H9 (cell line): ENCODE measurements around the gene MIPOL1. TPM values are rescaled to one million over a fixed set of nuclear protein-coding genes. Genes with fewer than 3 reads are reported as not detected.

Source experiments
- DNase-seq: peaks from one replicate; pipeline ENCODE4 v3.0.0-alpha.2; 2017
- H2AFZ ChIP-seq: one replicate; pipeline ENCODE4 v1.6.1; 2013; ENCODE audit warnings: mild to moderate bottlenecking, low read length, control low read depth, moderate library complexity
- H2AK5ac ChIP-seq: 2 replicates; pipeline ENCODE4 v1.6.1; 2013; ENCODE audit warnings: low read length, control low read depth, mixed read lengths; ENCODE audit not compliant: insufficient read length
- H2BK120ac ChIP-seq: one replicate; pipeline ENCODE4 v1.6.1; 2013; ENCODE audit warnings: low read depth, mild to moderate bottlenecking, low read length, control low read depth, inconsistent platforms; ENCODE audit not compliant: poor library complexity, severe bottlenecking
- H2BK12ac ChIP-seq: 2 replicates; pipeline ENCODE4 v1.6.1; 2013; ENCODE audit warnings: low read length, control low read depth, mixed read lengths, low read depth; ENCODE audit not compliant: insufficient read length
- H2BK15ac ChIP-seq: 2 replicates; pipeline ENCODE4 v1.6.1; 2013; ENCODE audit warnings: low read depth, low read length, control low read depth
- H2BK20ac ChIP-seq: one replicate; pipeline ENCODE4 v1.6.1; 2013; ENCODE audit warnings: low read depth, mild to moderate bottlenecking, low read length, control low read depth, inconsistent platforms; ENCODE audit not compliant: poor library complexity, severe bottlenecking
- H2BK5ac ChIP-seq: 2 replicates; pipeline ENCODE4 v1.6.1; 2013; ENCODE audit warnings: low read length, control low read depth, mixed read lengths; ENCODE audit not compliant: insufficient read length
- H3K14ac ChIP-seq: 2 replicates; pipeline ENCODE4 v1.6.1; 2013; ENCODE audit warnings: low read length, control low read depth; ENCODE audit not compliant: insufficient read depth
- H3K18ac ChIP-seq: 2 replicates; pipeline ENCODE4 v1.6.1; 2013; ENCODE audit warnings: low read depth, mild to moderate bottlenecking, mixed read lengths, low read length, control low read depth; ENCODE audit not compliant: insufficient read length
- H3K23ac ChIP-seq: 2 replicates; pipeline ENCODE4 v1.6.1; 2013; ENCODE audit warnings: low read length, control low read depth, mixed read lengths, low read depth; ENCODE audit not compliant: insufficient read length
- H3K23me2 ChIP-seq: 2 replicates; pipeline ENCODE4 v1.6.1; 2013; ENCODE audit warnings: low read depth, mild to moderate bottlenecking, mixed read lengths, low read length, control low read depth; ENCODE audit not compliant: insufficient read length, poor library complexity, severe bottlenecking
- H3K27ac ChIP-seq: 2 replicates; pipeline ENCODE4 v1.5.1; 2013; ENCODE audit warnings: low read length, control low read depth, mixed read lengths, low read depth; ENCODE audit not compliant: insufficient read length
- H3K27me3 ChIP-seq: 2 replicates; pipeline ENCODE4 v1.6.1; 2013; ENCODE audit warnings: low read length, control low read depth, inconsistent platforms; ENCODE audit not compliant: insufficient read depth
- H3K4ac ChIP-seq: 2 replicates; pipeline ENCODE4 v1.6.1; 2013; ENCODE audit warnings: low read depth, mild to moderate bottlenecking, control low read depth, inconsistent platforms, low read length, moderate library complexity
- H3K4me1 ChIP-seq: 2 replicates; pipeline ENCODE4 v1.6.1; 2013; ENCODE audit warnings: low read length, control low read depth, inconsistent platforms; ENCODE audit not compliant: insufficient read depth
- H3K4me2 ChIP-seq: 2 replicates; pipeline ENCODE4 v1.6.1; 2013; ENCODE audit warnings: low read length, control low read depth, mixed read lengths; ENCODE audit not compliant: insufficient read length, insufficient read depth
- H3K56ac ChIP-seq: 2 replicates; pipeline ENCODE4 v1.6.1; 2013; ENCODE audit warnings: low read depth, mild to moderate bottlenecking, mixed read lengths, low read length, control low read depth; ENCODE audit not compliant: insufficient read length
- H3K79me1 ChIP-seq: 2 replicates; pipeline ENCODE4 v1.6.1; 2013; ENCODE audit warnings: low read depth, mild to moderate bottlenecking, moderate library complexity, low read length, control low read depth, inconsistent platforms; ENCODE audit not compliant: insufficient read depth, poor library complexity, severe bottlenecking
- H3K79me2 ChIP-seq: 2 replicates; pipeline ENCODE4 v1.6.1; 2013; ENCODE audit warnings: low read length, control low read depth, inconsistent platforms; ENCODE audit not compliant: insufficient read depth
- H3K9ac ChIP-seq: 2 replicates; pipeline ENCODE4 v1.6.1; 2013; ENCODE audit warnings: low read length, control low read depth, mixed read lengths; ENCODE audit not compliant: insufficient read length; ENCODE audit errors: extremely low read depth
- H3K9me3 ChIP-seq: one replicate; pipeline ENCODE4 v1.6.1; 2013; ENCODE audit warnings: low read depth, low read length, inconsistent platforms; ENCODE audit not compliant: control insufficient read depth
- H3T11ph ChIP-seq: one replicate; pipeline ENCODE4 v1.6.1; 2013; ENCODE audit warnings: mild to moderate bottlenecking, low read length, control low read depth, inconsistent platforms
- H4K20me1 ChIP-seq: one replicate; pipeline ENCODE4 v1.6.1; 2013; ENCODE audit not compliant: control insufficient read depth, insufficient read length, insufficient read depth
- H4K5ac ChIP-seq: 2 replicates; pipeline ENCODE4 v1.6.1; 2013; ENCODE audit warnings: low read depth, mild to moderate bottlenecking, mixed read lengths, low read length, control low read depth; ENCODE audit not compliant: insufficient read length
- H4K8ac ChIP-seq: replicated peaks from 2 replicates; pipeline ENCODE4 v1.6.1; 2013; ENCODE audit warnings: low read length, control low read depth, mixed read lengths, low read depth; ENCODE audit not compliant: insufficient read length
- H4K91ac ChIP-seq: 2 replicates; pipeline ENCODE4 v1.6.1; 2013; ENCODE audit warnings: low read depth, mild to moderate bottlenecking, moderate library complexity, mixed read lengths, low read length, control low read depth; ENCODE audit not compliant: insufficient read length
- H3K27ac Mint-ChIP-seq, 3 experiments: 2 replicates in 2 of 3; 3 replicates in 1 of 3; pipeline ENCODE4 v1.8.0; 2020 to 2021; ENCODE audit warnings: mixed read lengths in 3 of 3, mild to moderate bottlenecking in 1 of 3, moderate library complexity in 1 of 3
- H3K27me3 Mint-ChIP-seq: 2 replicates; pipeline ENCODE4 v1.8.0; 2021; ENCODE audit warnings: low read depth, mild to moderate bottlenecking, moderate library complexity, mixed read lengths
- H3K36me3 Mint-ChIP-seq, 3 experiments: 2 replicates in 2 of 3; 3 replicates in 1 of 3; pipeline ENCODE4 v1.8.0; 2020 to 2021; ENCODE audit warnings: low read depth in 3 of 3, mixed read lengths in 3 of 3; ENCODE audit not compliant: insufficient read depth in 1 of 3
- H3K4me1 Mint-ChIP-seq, 2 experiments: 2 replicates each; pipeline ENCODE4 v1.8.0; 2020; ENCODE audit warnings: mixed read lengths in 2 of 2
- H3K4me3 Mint-ChIP-seq, 2 experiments: 2 replicates in 1 of 2; 3 replicates in 1 of 2; pipeline ENCODE4 v1.8.0; 2020 to 2021; ENCODE audit warnings: mild to moderate bottlenecking in 2 of 2, mixed read lengths in 2 of 2, moderate library complexity in 1 of 2
- H3K9me3 Mint-ChIP-seq, 2 experiments: 2 replicates in 1 of 2; 3 replicates in 1 of 2; pipeline ENCODE4 v1.8.0; 2020; ENCODE audit warnings: mild to moderate bottlenecking in 2 of 2, mixed read lengths in 2 of 2, moderate library complexity in 1 of 2
- total RNA-seq: library from RNA; stranded (reverse); gene quantifications from 2 replicates; pipeline ENCODE4 v1.2.1, GENCODE V29; 2021
- TF ChIP-seq, protein P1 (sequence below): fragments of 200-600 bp; sonication (generic); conservative IDR thresholded peaks from 3 replicates; pipeline ENCODE4 v1.8.0; 2021; ENCODE audit warnings: antibody characterized with exemption, mild to moderate bottlenecking

The MIPOL1 gene
- total RNA-seq, 1 experiment from 2014 or later: 15.6 TPM

DNA sequence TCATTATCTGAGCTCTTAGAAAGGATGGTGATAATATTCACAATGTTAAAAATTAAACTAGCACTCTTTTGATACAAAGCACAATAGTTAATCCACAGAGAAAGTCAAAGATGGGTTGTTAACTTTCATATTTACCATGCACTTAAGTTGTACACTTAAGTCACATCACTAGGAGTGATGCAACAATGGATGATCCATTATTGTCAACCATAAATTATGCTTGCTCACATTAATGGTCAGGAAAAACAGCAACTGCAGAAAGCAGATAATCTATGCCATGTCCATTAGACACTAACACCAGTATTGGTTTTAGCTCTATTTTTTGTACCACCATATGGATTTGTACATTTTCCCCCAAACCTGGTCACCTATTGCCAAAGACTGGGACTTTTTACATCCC lies 201.8 kb downstream of the MIPOL1 start:
- Histone ChIP-seq H3K4ac (no peak overlapping the region), H2BK120ac (no peak overlapping the region), H3K4me1 (no peaks in the 10 kb centered on the region), H3K27ac (no peak overlapping the region), H4K5ac (no peak overlapping the region), H3K4me2 (no peak overlapping the region), H2BK15ac (no peak overlapping the region), H3K56ac (no peak overlapping the region), H3K79me1 (no peaks in the 10 kb centered on the region), H2AK5ac (no peak overlapping the region), H3K79me2 (no peaks in the 10 kb centered on the region), H4K20me1 (no peaks in the 10 kb centered on the region), H3K27me3 (no peaks in the 10 kb centered on the region), H3T11ph (no peak overlapping the region), H2AFZ (no peak overlapping the region), H3K18ac (no peak overlapping the region), H4K8ac (no peak overlapping the region), H3K9me3 (no peaks in the 10 kb centered on the region), H4K91ac (no peak overlapping the region), H2BK20ac (no peak overlapping the region), H3K23me2 (no peaks in the 10 kb centered on the region), H3K14ac (no peak overlapping the region), H3K9ac (no peak overlapping the region), H2BK5ac (no peak overlapping the region), H3K23ac (no peak overlapping the region), H2BK12ac (no peak overlapping the region)
- H3K9me3 Mint-ChIP-seq: peaks cover 21 to 24% of the 10 kb centered on the region in 2 experiments
- TF ChIP-seq, protein P1, sequence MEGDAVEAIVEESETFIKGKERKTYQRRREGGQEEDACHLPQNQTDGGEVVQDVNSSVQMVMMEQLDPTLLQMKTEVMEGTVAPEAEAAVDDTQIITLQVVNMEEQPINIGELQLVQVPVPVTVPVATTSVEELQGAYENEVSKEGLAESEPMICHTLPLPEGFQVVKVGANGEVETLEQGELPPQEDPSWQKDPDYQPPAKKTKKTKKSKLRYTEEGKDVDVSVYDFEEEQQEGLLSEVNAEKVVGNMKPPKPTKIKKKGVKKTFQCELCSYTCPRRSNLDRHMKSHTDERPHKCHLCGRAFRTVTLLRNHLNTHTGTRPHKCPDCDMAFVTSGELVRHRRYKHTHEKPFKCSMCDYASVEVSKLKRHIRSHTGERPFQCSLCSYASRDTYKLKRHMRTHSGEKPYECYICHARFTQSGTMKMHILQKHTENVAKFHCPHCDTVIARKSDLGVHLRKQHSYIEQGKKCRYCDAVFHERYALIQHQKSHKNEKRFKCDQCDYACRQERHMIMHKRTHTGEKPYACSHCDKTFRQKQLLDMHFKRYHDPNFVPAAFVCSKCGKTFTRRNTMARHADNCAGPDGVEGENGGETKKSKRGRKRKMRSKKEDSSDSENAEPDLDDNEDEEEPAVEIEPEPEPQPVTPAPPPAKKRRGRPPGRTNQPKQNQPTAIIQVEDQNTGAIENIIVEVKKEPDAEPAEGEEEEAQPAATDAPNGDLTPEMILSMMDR: no peak
- peaks cover 11 to 15% of the 10 kb centered on the region in 2 experiments for H3K4me1 Mint-ChIP-seq
- H3K4me3 Mint-ChIP-seq: no peak overlapping the region
- peaks cover 24 to 30% (median 25%) of the 10 kb centered on the region in 3 experiments for H3K36me3 Mint-ChIP-seq
- no peaks in the 10 kb centered on the region for H3K27me3 Mint-ChIP-seq
- H3K27ac Mint-ChIP-seq: no peak overlapping the region
- DNase-seq: no peak
